Heart left ventricle (tissue), 16 donors: Measurements from ENCODE around the gene KCNAB2. TPM values are rescaled to one million over a fixed set of nuclear protein-coding genes. Genes with fewer than 3 reads are reported as not detected.
A peak's percentile ranks its signal among the peaks of the same experiment; 100 is the strongest.

Experiments used
- ATAC-seq, 4 donors: fragments of 200-7000 bp; cut with Tn5 transposase; one replicate each; pipeline ENCODE4 v1.9.1; 2020 to 2022; ENCODE audit warnings: moderate library complexity in 4 of 4, mild to moderate bottlenecking in 3 of 4, moderate number of reproducible peaks in 1 of 4
- DNase-seq, 5 donors: peaks; one replicate each; pipeline ENCODE4 v3.0.0-alpha.2; 2020
- H3K27ac ChIP-seq, 12 donors: fragments of 200-600 bp; sonication (generic) in 4 of 12; one replicate each; pipeline versions ENCODE4 v1.5.0 to v1.8.0; 2016 to 2022; ENCODE audit warnings: mild to moderate bottlenecking in 2 of 12
- H3K27me3 ChIP-seq, 9 donors: fragments of 200-600 bp; sonication (generic) in 2 of 9; one replicate each; pipeline versions ENCODE4 v1.5.1 to v1.8.0; 2016 to 2022; ENCODE audit warnings: mild to moderate bottlenecking in 3 of 9
- H3K36me3 ChIP-seq, 9 donors: fragments of 200-600 bp; sonication (generic) in 2 of 9; one replicate each; pipeline versions ENCODE4 v1.5.0 to v1.8.0; 2018 to 2022; ENCODE audit warnings: mild to moderate bottlenecking in 2 of 9
- H3K4me1 ChIP-seq, 12 donors: fragments of 200-600 bp; sonication (generic) in 4 of 12; one replicate each; pipeline versions ENCODE4 v1.5.0 to v1.8.0; 2016 to 2022; ENCODE audit warnings: mild to moderate bottlenecking in 3 of 12
- H3K4me3 ChIP-seq, 12 donors: fragments of 200-600 bp; sonication (generic) in 4 of 12; one replicate each; pipeline versions ENCODE4 v1.5.0 to v1.8.0; 2017 to 2022; ENCODE audit warnings: mild to moderate bottlenecking in 9 of 12, moderate library complexity in 4 of 12
- H3K9me3 ChIP-seq, 12 donors: fragments of 200-600 bp; sonication (generic) in 4 of 12; one replicate each; pipeline versions ENCODE4 v1.5.0 to v1.8.0; 2016 to 2022; ENCODE audit warnings: mild to moderate bottlenecking in 1 of 12
- POLR2A ChIP-seq, 2 donors: fragments of 450-650 bp; IDR thresholded peaks; one replicate each; pipeline ENCODE4 v1.6.1; 2017; ENCODE audit warnings: antibody characterized with exemption in 2 of 2, mild to moderate bottlenecking in 2 of 2, moderate library complexity in 2 of 2
- WGBS, 4 donors: extraction: QIAGEN DNeasy Blood & Tissue Kit in 2 of 4; methylation state at CpG; one replicate each; pipeline versions ENCODE4 v1.1.5 to v1.1.7; 2013 to 2018; 5-methylcytosine and 5-hydroxymethylcytosine counted together
- intact Hi-C, 10 donors: fragments of 100-400 bp; cut with DNase I; formaldehyde crosslinking; loops; one replicate each; pipeline versions ENCODE4 v1.11.1 to v1.14.2; 2022
- polyA plus RNA-seq, 2 donors: library from polyadenylated mRNA; stranded (reverse); fragments of 200-250 nt; gene quantifications; one replicate each; pipeline ENCODE4 v1.2.3, GENCODE V29; 2013
- total RNA-seq, 9 donors: library from RNA; depleted of rRNA in 2 of 9; stranded (reverse); fragments of >200 nt in 2 of 9; fragmentation: NEBNext Ultra II Directional in 3 of 9; extraction: Animal tissue kit (Norgen Biotek cat#: 25700) in 3 of 9; gene quantifications; one replicate each; pipeline versions ENCODE4 v1.1.0 to v1.2.4, GENCODE V29; 2016 to 2023
- TF ChIP-seq, protein P1 (sequence below), 12 donors: fragments of 200-600 bp; sonication (generic) in 4 of 12; IDR thresholded peaks; one replicate each; pipeline versions ENCODE4 v1.5.0 to v1.8.0; 2018 to 2022; ENCODE audit warnings: antibody characterized with exemption in 12 of 12, mild to moderate bottlenecking in 5 of 12
- donor health status: ischemic (EF 13 %, LVEDD 7.1; RV severe dilation, severe dysfunction).
- donor health status: healthy with polysubstance abuse.
- donor health status: DM: no; HTN: yes; CAD: no.
- donor health status: DM: no; HTN: no; CAD: no.
- donor health status: ischemic (EF 25% LVEDD 6.9; RV normal size, moderate dysfunction).
- donor health status: ischemic (EF 25% LVEDD 5.7; RV mildly dilated, moderate dysfunction).
- donor health status: healthy.
- donor health status: DM: yes; HTN: yes; CAD: no.
- donor health status: ischemic (EF 35%, LVEDD 5.7; RV mildly dilated, moderate dysfunction).
- donor health status: nonischemic (EF 11% LVEDD 7.7; RV severe dilation, severe dysfunction).
- donor health status: DM: yes; HTN: yes; CAD: no.
- donor health status: PGD.
- donor health status: ischemic (EF 29% LVEDD 5.4; RV normal size, mild dysfunction).
- donor health status: nonischemic (EF 23%, LVEDD 6.1; RV moderate dilation, normal function).

The KCNAB2 gene
- total and polyA plus RNA-seq, 11 donors = 10.7 to 51.4 (median 27.2) TPM

DNA sequence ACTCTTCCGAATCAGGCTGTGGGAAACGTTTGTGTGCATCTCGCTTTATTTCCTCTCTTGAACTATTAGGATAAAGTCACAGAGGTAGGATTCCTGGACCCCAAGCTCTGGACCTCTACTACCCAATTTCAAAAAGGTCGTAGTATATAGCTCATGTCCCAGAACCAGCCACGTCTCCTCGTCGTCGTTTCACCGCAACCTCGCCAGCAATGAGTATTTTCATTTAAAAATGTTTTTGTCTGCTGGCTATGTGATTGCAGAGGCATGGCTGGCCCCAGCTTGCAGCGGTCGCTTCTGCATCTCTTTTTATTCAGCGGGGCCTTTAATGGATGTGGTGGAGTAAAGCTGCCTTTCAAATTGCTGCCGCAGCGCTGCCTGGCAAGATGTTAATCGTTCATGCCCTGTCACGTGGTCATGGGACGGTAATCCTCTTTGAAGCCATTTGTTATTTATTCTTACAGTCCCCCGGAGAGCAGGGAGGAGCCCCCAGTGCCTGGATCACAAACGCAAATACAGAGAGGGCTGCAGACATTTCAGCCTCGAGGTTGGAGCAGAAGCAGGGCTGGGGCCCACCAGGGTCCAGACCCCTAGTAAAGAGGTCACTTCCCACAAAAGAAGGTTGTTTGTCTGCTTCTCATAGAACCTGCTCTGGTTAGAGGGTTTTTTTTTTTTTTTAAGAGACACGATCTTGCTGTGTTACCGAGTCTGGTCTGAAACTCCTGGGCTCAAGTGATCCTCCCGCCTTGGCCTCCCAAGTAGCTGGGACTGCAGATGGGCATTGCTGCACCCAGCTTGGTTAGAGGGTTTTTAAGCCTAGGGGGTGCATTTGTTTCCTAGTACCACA is 41.9 kb upstream of the KCNAB2 start:
- Histone ChIP-seq H3K4me1 (peaks cover 0 to 30% (median 11%) of the 10 kb centered on the region in 12 donors), H3K27me3 (no peaks in the 10 kb centered on the region), H3K4me3 (peak overlapping the region in 8 of 12 donors; percentile 5 to 44 (median 32)), H3K9me3 (no peaks in the 10 kb centered on the region), H3K27ac (peak overlapping the region; percentile 28 to 95 (median 84)), H3K36me3 (no peaks in the 10 kb centered on the region)
- ATAC-seq (no peak), DNase-seq (peak in 3 of 5 donors; percentile 13 to 15 (median 14))
- WGBS, 4 donors = 76 to 81% (median 79%) methylated on average over 24 of the region's 24 CpGs
- intact Hi-C loops = no loop called here
- TF ChIP-seq, protein P1, sequence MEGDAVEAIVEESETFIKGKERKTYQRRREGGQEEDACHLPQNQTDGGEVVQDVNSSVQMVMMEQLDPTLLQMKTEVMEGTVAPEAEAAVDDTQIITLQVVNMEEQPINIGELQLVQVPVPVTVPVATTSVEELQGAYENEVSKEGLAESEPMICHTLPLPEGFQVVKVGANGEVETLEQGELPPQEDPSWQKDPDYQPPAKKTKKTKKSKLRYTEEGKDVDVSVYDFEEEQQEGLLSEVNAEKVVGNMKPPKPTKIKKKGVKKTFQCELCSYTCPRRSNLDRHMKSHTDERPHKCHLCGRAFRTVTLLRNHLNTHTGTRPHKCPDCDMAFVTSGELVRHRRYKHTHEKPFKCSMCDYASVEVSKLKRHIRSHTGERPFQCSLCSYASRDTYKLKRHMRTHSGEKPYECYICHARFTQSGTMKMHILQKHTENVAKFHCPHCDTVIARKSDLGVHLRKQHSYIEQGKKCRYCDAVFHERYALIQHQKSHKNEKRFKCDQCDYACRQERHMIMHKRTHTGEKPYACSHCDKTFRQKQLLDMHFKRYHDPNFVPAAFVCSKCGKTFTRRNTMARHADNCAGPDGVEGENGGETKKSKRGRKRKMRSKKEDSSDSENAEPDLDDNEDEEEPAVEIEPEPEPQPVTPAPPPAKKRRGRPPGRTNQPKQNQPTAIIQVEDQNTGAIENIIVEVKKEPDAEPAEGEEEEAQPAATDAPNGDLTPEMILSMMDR (IDR thresholded peaks at IDR 0.05) = no peak
- no peak for TF ChIP-seq POLR2A (IDR thresholded peaks at IDR 0.05)

DNA sequence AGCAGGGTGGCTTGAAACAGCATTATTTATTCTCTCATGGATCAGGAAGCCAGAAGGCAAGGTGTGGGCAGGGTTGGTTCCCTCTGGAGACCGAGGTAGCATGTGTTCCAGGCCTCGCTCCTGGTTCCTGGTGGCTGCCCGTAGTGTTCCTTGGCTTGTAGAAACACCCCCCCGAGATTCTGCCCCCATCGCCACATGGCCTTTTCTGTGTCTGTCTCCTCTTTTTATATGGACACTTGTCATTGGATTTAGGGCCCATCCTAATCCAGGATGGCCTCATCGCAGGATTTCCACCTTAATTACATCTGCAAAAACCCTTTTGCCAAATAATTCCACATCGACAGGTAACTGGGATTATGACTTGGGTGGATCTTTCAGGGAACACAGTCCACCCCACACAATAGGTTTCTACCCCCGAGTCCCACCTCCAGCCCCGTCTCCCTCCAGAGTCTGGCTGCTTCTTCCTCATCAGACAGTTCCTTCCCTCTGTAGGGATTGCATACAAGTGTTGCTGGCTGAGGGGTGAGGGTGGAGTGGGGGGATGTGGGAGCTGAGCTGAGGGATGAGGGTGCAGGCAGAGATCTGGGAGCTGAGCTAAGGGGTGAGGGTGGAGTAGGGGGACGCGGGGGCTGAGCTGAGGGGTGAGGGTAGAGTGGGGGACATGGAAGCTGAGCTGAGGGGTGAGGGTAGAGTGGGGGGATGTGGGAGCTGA is 41.1 kb upstream of the KCNAB2 start:
- peak overlapping the region in 1 of 12 donors; percentile 95 for H3K27ac ChIP-seq
- H3K27me3 ChIP-seq = no peaks in the 10 kb centered on the region
- ATAC-seq (no peak), DNase-seq (peak in 2 of 5 donors; percentile 15 to 18)
- WGBS, 4 donors = 95 to 97% (median 95%) methylated on average over 11 of the region's 11 CpGs
- peaks cover 0 to 30% (median 12%) of the 10 kb centered on the region in 12 donors for H3K4me1 ChIP-seq
- H3K36me3 ChIP-seq = no peaks in the 10 kb centered on the region
- H3K9me3 ChIP-seq = no peaks in the 10 kb centered on the region
- intact Hi-C loops = no loop called here
- no peak overlapping the region for H3K4me3 ChIP-seq
- TF ChIP-seq, protein P1 (IDR thresholded peaks at IDR 0.05) = no peak
- TF ChIP-seq POLR2A (IDR thresholded peaks at IDR 0.05) = no peak

DNA sequence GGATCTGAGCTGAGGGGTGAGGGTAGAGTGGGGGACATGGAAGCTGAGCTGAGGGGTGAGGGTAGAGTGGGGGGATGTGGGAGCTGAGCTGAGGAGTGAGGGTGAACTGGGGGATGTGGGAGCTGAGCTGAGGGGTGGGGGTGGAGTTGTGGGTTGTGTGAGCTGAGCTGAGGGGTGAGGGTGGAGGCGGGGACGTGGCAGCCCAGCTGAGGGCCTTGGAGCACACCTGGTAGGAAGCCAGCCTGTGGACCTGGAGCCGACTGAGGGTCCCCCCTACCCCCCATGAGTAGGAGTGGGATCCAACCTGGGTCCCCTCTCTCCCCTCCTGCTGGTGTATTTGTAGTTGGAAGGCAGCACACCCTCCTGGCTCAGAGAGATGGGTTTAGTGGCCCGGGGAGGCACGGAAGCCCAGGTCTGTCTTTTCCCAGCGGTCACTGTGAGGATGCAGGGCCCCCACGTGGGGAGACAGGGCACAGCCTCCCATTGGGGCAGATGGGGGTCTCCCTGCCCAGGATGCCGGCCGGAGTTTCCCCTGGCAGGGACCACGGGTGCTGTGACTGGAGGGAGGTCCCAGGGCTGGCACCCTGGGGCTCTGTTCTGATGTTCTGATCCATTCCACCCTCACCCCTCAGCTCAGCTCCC is 40.3 kb upstream of the KCNAB2 start:
- WGBS, 4 donors = 81 to 82% (median 81%) methylated on average over 10 of the region's 10 CpGs
- Histone ChIP-seq H3K4me3 (no peak overlapping the region), H3K9me3 (no peaks in the 10 kb centered on the region), H3K4me1 (peaks cover 0 to 30% (median 12%) of the 10 kb centered on the region in 12 donors), H3K27ac (peak overlapping the region in 1 of 12 donors; percentile 68), H3K36me3 (no peaks in the 10 kb centered on the region), H3K27me3 (no peaks in the 10 kb centered on the region)
- ATAC-seq = no peak
- no peak for TF ChIP-seq POLR2A (IDR thresholded peaks at IDR 0.05)
- TF ChIP-seq, protein P1 (IDR thresholded peaks at IDR 0.05) = no peak
- peak in 3 of 5 donors; percentile 17 to 56 (median 23) for DNase-seq
- intact Hi-C loops = no loop called here
